Fibroblast of skin of left biceps (primary cell): Measurements from ENCODE around the gene TMOD1.
A peak's percentile ranks its signal among the peaks of the same experiment; 100 is the strongest.

Experiments used
- DNase-seq, 2 experiments: peaks; one replicate each; pipeline ENCODE4 v3.0.0-alpha.2; 2013; ENCODE audit warnings: low read depth in 2 of 2

Gene TMOD1

DNA sequence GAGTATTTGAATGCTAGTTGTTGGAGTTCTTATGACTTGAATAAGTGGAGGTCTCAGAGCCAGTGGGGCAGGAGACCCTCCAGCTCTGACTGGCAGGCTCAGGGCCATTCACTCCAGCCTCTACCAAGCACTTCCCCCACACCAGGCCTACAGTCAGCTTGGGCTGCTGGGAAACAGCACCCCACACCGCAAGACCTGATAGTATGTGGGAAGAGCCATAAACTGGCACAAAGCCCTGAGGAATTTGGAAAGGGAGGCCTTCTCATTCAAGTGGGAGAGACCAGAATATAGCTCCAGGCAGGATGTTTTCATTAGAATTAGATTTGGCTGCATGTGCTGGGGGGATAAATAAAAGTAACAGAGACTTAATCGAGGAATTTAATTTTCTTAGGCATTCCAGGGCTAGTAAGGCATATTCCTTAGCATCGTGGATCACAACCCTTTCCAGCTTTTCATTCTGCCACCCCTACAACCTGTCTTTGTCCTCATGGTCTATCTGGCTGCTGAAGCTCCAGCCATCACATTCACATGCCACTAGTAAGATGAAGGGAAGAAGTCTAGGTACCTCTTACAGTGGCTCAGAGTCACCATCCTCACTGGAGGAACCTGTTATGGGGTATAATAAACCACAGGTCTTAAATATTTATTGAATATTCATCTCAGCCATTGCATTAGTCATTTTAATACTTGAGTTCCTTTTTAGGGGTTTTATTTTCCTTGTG is 47.5 kb downstream of the TMOD1 start:
- DNase-seq, result no peak

- no peak for DNase-seq
Observed at GRCh38 chr9:97550386-97550785, 48.9 kb downstream of the TMOD1 start.

DNA sequence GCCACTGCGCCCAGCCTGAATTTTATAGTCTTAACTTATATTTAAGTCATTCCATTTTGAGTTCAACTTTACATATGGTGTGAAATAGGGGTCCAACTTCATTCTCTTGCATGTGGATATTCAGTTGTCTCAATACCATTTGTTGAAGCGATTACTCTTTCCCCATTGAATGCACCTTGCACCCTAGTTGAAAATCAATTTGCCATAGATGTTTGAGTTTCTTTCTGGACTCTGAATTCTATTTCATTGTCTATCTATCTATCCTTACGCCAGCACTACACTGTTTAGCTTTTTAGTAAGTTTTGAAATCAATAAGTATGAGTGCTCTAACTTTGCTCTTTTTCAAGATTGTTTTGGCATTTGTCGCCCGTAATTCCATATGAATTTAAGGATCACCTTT is 49.8 kb downstream of the TMOD1 start:
- no peak for DNase-seq

- no peak for DNase-seq
Observed at GRCh38 chr9:97553141-97553540, 51.7 kb downstream of the TMOD1 start.

DNA sequence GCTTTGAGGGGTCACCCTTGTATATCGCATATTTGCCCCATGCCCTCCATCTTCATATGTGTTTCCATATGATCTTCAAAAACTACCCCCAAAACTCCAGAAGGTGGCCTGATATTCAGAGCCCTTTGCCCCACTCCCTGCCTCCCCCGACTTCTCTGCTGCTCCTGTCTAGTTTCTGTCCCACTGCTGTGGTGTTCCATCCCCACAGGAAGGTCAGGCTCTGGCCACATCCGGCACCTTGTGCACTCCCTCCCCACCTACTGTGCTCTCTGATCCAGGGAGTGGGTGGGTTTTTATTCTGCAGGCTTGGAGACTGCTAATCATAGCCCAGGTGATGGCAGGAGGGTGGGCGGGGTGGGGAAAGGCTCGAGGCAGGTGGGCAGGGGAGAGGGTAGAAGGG is 52.4 kb downstream of the TMOD1 start:
- DNase-seq, result no peak

GRCh38 chr9:97554566-97555075 is 53.2 kb downstream of the TMOD1 start:
- no peak for DNase-seq

DNA sequence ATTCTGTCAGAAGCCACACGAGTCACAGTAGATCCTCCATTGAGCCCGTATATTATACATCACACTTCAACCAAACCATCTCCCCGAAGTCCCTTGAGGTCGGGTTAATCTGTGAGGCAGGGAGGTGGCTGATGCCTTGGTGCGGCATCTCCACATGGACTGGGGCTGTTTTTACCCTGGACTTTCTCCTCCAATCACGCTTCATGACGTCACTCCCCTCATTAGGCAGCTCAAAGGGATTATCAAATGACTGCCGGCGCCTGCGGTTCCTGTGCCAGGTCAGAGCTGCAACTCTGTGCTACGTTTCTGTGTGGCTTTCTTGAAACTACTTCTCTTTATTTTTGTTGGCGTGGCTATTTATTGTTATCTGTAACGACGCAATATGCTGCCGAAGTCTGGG is 53.7 kb downstream of the TMOD1 start:
- no peak for DNase-seq

DNA sequence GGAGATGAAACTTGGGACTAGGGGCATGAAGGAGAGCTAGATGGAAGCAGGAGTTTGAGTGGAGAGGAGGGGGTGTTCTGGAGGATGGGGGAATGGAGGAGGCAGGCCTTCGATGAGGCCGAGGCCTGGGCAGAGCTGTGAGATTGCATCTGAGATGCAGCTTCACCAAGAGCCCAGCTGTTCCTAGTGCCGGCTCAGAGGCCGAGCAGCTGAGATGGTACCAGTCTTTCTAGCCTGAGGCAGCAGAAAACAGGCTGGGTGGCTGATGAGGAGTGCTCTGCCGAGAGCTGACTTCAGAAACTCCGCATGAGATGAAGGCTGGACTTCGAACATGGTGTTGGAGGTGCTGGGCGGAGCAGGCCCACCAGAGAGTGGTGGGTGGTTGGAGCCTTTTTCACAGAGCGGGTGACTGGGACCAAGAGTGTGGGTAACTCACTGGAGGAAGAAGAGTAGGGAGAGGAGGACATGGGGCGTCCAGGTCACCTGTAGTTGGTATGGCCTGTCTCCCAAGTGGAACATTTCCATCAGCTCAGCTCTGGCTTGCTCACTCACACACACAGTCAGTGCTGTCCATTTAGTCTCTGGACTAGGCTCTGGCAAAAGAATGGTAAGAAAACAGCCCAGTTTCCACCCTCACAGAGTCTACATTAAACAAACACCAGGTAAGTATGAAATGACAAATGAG is 54.7 kb downstream of the TMOD1 start:
- no peak for DNase-seq

GRCh38 chr9:97556721-97557605 is 55.5 kb downstream of the TMOD1 start:
- no peak for DNase-seq

DNA sequence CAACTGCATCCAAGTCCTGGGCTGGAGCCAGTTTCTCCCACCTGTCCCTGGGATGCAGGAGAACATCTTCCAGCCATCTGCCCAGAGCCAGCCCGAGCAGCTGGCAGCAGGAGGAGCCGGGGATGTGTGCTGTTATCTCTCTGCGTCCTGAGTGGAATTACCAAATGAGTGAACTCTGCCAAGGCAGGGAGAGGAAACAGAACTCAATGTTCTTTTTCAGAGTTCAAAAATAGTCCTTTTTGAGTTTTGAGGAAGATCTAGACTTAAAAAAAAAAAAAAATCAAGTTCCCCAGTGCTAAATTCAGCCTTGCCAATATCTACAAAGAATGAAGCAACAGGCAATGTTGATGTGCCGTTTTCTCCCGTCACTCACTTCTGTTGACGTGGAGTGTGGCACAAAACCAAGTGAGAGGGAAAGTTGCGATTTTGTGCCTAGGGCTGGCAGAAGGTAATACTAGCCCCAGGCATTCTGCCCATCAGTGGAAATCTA is 56.2 kb downstream of the TMOD1 start:
- DNase-seq, result no peak

DNA sequence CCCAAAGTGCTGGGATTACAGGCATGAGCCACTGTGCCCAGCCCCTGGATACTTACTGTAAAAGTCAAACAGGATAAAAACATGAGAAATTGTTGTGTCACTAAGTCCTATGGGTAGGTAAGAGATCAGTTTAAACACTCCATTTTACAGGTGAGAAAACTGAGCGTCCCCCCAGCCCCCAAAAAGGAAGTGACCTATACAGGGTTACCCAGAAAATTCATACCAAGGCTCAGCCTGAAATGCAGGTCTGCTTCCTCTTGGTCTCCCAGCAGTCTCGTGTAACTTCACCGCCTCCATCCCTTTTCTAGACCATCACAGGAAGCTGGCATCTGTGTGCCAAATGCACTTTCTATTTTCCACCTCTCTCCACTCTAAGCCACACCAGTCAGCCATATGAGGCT is 57.2 kb downstream of the TMOD1 start:
- DNase-seq, result no peak

DNA sequence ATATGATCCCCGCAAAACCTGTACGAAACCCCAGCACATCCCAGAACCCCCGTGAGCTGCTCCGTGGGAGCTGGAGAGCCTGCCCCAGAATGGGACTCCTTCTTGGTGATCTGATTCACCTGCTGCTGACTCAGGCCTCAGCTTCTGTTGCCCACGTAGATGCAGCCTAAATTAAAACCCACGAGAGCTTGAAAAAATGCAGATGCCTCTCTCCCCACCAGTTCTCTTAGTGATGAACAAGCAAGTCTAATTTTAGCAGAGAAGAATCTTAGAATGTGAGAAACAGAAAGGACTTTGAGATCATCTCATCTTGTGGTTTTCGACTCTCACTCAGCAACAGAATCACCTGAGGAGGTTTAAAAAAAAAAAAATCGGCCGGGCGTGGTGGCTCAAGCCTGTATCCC is 57.6 kb downstream of the TMOD1 start:
- no peak for DNase-seq

- DNase-seq, result no peak
Observed at GRCh38 chr9:97560154-97560553, 58.7 kb downstream of the TMOD1 start.

- no peak for DNase-seq
Observed at GRCh38 chr9:97560851-97561250, 59.4 kb downstream of the TMOD1 start.

GRCh38 chr9:97561501-97561900 is 60.0 kb downstream of the TMOD1 start:
- DNase-seq, result no peak

GRCh38 chr9:97562542-97562941 is 61.1 kb downstream of the TMOD1 start:
- DNase-seq, result no peak

- no peak for DNase-seq
Observed at GRCh38 chr9:97563458-97564135, 62.1 kb downstream of the TMOD1 start.

GRCh38 chr9:97564291-97565175 is 63.1 kb downstream of the TMOD1 start:
- DNase-seq, result peak; percentile 6 to 16

DNA sequence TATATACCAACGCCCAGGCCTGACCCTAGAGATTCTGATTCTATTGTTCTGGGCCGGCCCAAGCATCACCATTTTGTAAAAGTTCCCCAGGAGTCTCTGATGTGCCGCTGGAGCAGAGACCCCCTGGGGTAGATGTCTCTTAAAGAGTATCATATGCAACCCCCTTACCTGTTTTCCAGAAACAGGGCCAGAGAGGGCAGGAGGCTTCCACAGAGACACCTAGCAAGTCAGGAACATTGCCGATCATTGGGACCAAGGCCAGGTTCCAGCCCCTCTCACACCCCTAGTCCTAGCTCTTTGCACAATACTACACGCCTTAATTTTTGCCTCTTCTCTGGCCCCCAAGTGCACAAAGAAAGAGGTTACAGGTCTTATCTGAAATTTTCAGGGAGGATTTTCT is 63.8 kb downstream of the TMOD1 start:
- DNase-seq, result no peak

DNA sequence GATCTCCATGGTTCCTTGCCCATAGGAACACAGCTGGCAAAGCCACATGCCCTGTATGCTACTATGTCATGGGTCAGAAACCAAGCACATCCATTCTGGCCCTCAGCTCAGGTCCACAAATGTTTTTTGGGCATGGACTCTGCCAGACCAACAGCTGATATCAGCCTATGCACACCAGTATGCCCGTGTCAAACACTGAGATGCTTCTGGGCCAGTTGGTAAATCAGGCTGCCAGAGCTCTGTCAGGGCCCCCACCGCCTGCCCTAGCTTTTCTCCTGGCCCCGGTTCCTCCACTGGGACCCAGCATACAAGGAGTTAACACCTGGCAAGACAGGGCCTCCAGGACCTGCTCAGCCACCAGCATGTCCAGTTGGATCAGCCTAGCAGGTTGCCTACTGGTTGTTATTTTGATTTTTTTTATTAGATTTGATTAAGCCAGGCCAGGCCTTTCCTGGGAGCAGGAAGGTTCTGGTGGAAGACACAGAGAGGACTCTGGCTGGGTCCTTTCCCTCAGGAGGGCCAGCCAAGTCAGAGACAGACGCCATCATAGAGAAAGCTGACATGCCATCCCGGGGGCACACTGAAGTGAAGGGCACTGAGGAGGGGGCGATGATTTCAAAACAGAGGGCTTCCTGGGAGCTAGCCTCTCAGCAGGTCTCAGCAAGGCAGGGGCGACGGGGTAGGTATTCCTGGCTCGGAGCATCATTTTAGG is 65.9 kb downstream of the TMOD1 start:
- no peak for DNase-seq
